ENCODE data around the gene HLA-DRB1.
"Not testable (repeated sequence)": the region's sequence is repeated elsewhere in the genome, so short reads cannot be mapped to it uniquely, and the experiment has no call there.

Gene HLA-DRB1

GRCh38 chr6:32597024-32597423 lies 7.4 kb upstream of the HLA-DRB1 start:
- TF ChIP-seq SNAI2 (CRISPR knock-in tag; IDR thresholded peaks at IDR 0.05) (no peak), TSHZ2 (CRISPR knock-in tag; IDR thresholded peaks at IDR 0.05) (no peak), RARB (CRISPR knock-in tag; IDR thresholded peaks at IDR 0.05) (no peak), ARNTL (CRISPR knock-in tag; IDR thresholded peaks at IDR 0.05; ENCODE audit: borderline replicate concordance, low read depth) (no peak), POU6F1 (CRISPR knock-in tag; IDR thresholded peaks at IDR 0.05; ENCODE audit: borderline replicate concordance, low read depth) (no peak), ZFP3 (CRISPR knock-in tag; IDR thresholded peaks at IDR 0.05) (no peak), CSDC2 (CRISPR knock-in tag; IDR thresholded peaks at IDR 0.05) (no peak), ZC3H10 (CRISPR knock-in tag; IDR thresholded peaks at IDR 0.05) (no peak), BACH2 (CRISPR knock-in tag; IDR thresholded peaks at IDR 0.05; ENCODE audit: borderline replicate concordance) (no peak), TCF4 (CRISPR knock-in tag; IDR thresholded peaks at IDR 0.05; ENCODE audit: borderline replicate concordance) (no peak), CREB5 (CRISPR knock-in tag; IDR thresholded peaks at IDR 0.05; ENCODE audit: low read depth) (no peak)
- no peak for ATAC-seq

GRCh38 chr6:32590713-32591112 lies 1.1 kb upstream of the HLA-DRB1 start:
- not testable (repeated sequence) for ATAC-seq

GRCh38 chr6:32588156-32588555 lies 1.5 kb downstream of the HLA-DRB1 start:
- ATAC-seq, result no peak

More at GRCh38 chr6:32588156-32588555, 1.5 kb downstream of the HLA-DRB1 start:
- TF ChIP-seq PPARA (CRISPR knock-in tag; IDR thresholded peaks at IDR 0.05; ENCODE audit: borderline replicate concordance), result no peak
- TF ChIP-seq ZC3H10 (CRISPR knock-in tag; IDR thresholded peaks at IDR 0.05), result no peak
- TF ChIP-seq CSRNP3 (CRISPR knock-in tag; IDR thresholded peaks at IDR 0.05), result no peak
- no peak for TF ChIP-seq TOX (CRISPR knock-in tag; IDR thresholded peaks at IDR 0.05; ENCODE audit: borderline replicate concordance)
- TF ChIP-seq CSDC2 (CRISPR knock-in tag; IDR thresholded peaks at IDR 0.05), result no peak
- no peak for TF ChIP-seq CREB5 (CRISPR knock-in tag; IDR thresholded peaks at IDR 0.05; ENCODE audit: low read depth)
- TF ChIP-seq PATZ1 (CRISPR knock-in tag; IDR thresholded peaks at IDR 0.05; ENCODE audit: borderline replicate concordance), result no peak
- TF ChIP-seq BACH2 (CRISPR knock-in tag; IDR thresholded peaks at IDR 0.05; ENCODE audit: borderline replicate concordance), result no peak
- no peak for TF ChIP-seq GLIS3 (CRISPR knock-in tag; IDR thresholded peaks at IDR 0.05)
- no peak for TF ChIP-seq POU6F1 (CRISPR knock-in tag; IDR thresholded peaks at IDR 0.05; ENCODE audit: borderline replicate concordance, low read depth)
- no peak for TF ChIP-seq ARNTL (CRISPR knock-in tag; IDR thresholded peaks at IDR 0.05; ENCODE audit: borderline replicate concordance, low read depth)
- no peak for TF ChIP-seq RARB (CRISPR knock-in tag; IDR thresholded peaks at IDR 0.05)
- no peak for TF ChIP-seq ZNF70 (CRISPR knock-in tag; IDR thresholded peaks at IDR 0.05)
- no peak for TF ChIP-seq TSHZ2 (CRISPR knock-in tag; IDR thresholded peaks at IDR 0.05)
- TF ChIP-seq ZFP30 (CRISPR knock-in tag; IDR thresholded peaks at IDR 0.05), result no peak
- TF ChIP-seq SNAI2 (CRISPR knock-in tag; IDR thresholded peaks at IDR 0.05), result no peak
- TF ChIP-seq ZFP3 (CRISPR knock-in tag; IDR thresholded peaks at IDR 0.05), result no peak
- no peak for TF ChIP-seq ISL1 (CRISPR knock-in tag; IDR thresholded peaks at IDR 0.05)
- no peak for TF ChIP-seq ESRRG (CRISPR knock-in tag; IDR thresholded peaks at IDR 0.05)

All from SK-N-SH treated with all-trans-retinoic acid at 6 μM for 48 hours (cell line).